Nephron progenitor cell (in vitro differentiated cells): ENCODE results near the gene PNMA8C.
"Not testable (repeated sequence)": the region's sequence is repeated elsewhere in the genome, so short reads cannot be mapped to it uniquely, and the experiment has no call there.

Source experiments
- DNase-seq: peaks from one replicate; pipeline ENCODE4 v3.0.0; 2021
- H3K27ac Mint-ChIP-seq: 2 replicates; pipeline ENCODE4 v1.8.0; 2021; ENCODE audit warnings: mild to moderate bottlenecking, moderate library complexity, mixed read lengths
- H3K27me3 Mint-ChIP-seq: 2 replicates; pipeline ENCODE4 v1.8.0; 2021; ENCODE audit warnings: mild to moderate bottlenecking, low read depth, mixed read lengths; ENCODE audit not compliant: poor library complexity
- H3K36me3 Mint-ChIP-seq: 2 replicates; pipeline ENCODE4 v1.8.0; 2021; ENCODE audit warnings: low read depth, mixed read lengths
- H3K4me1 Mint-ChIP-seq: 2 replicates; pipeline ENCODE4 v1.8.0; 2021; ENCODE audit warnings: mixed read lengths
- H3K4me3 Mint-ChIP-seq: 2 replicates; pipeline ENCODE4 v1.8.0; 2021; ENCODE audit warnings: mild to moderate bottlenecking, moderate library complexity, mixed read lengths
- H3K9me3 Mint-ChIP-seq: 2 replicates; pipeline ENCODE4 v1.8.0; 2021; ENCODE audit warnings: mild to moderate bottlenecking, moderate library complexity, mixed read lengths
- CTCF ChIP-seq: fragments of 200-600 bp; sonication (generic); IDR thresholded peaks from 2 replicates; pipeline ENCODE4 v1.5.0; 2021; ENCODE audit warnings: antibody characterized with exemption

PNMA8C gene

GRCh38 chr19:46407856-46408663 lies 20.7 kb downstream of the PNMA8C start:
- no peak for DNase-seq
- Mint-ChIP-seq H3K27me3 (peaks cover 20% of the 10 kb centered on the region), H3K27ac (peak overlapping the region; percentile 88), H3K9me3 (no peaks in the 10 kb centered on the region), H3K4me3 (peak overlapping the region; percentile 73), H3K4me1 (peaks cover 89% of the 10 kb centered on the region), H3K36me3 (peaks cover 16% of the 10 kb centered on the region)
- TF ChIP-seq CTCF, result no peak

GRCh38 chr19:46406976-46407375 lies 21.8 kb downstream of the PNMA8C start:
- no peak for TF ChIP-seq CTCF
- H3K36me3 Mint-ChIP-seq, result peaks cover 16% of the 10 kb centered on the region
- peaks cover 20% of the 10 kb centered on the region for H3K27me3 Mint-ChIP-seq
- no peaks in the 10 kb centered on the region for H3K9me3 Mint-ChIP-seq
- H3K27ac Mint-ChIP-seq, result no peak overlapping the region
- peaks cover 81% of the 10 kb centered on the region for H3K4me1 Mint-ChIP-seq
- no peak for DNase-seq
- peak overlapping the region; percentile 39 for H3K4me3 Mint-ChIP-seq

- peak; percentile 15 for TF ChIP-seq CTCF
- Mint-ChIP-seq H3K4me3 (peak overlapping the region; percentile 82), H3K36me3 (no peaks in the 10 kb centered on the region), H3K4me1 (peaks cover 60% of the 10 kb centered on the region), H3K27ac (no peak overlapping the region), H3K9me3 (no peaks in the 10 kb centered on the region), H3K27me3 (peaks cover 20% of the 10 kb centered on the region)
- peak; percentile 51 for DNase-seq
These were observed 23.8 kb downstream of the PNMA8C start for GRCh38 chr19:46404753-46405468.

- H3K4me1 Mint-ChIP-seq, result peaks cover 56% of the 10 kb centered on the region
- no peaks in the 10 kb centered on the region for H3K9me3 Mint-ChIP-seq
- H3K27me3 Mint-ChIP-seq, result peaks cover 22% of the 10 kb centered on the region
- peak overlapping the region; percentile 96 for H3K27ac Mint-ChIP-seq
- no peaks in the 10 kb centered on the region for H3K36me3 Mint-ChIP-seq
- no peak for TF ChIP-seq CTCF
- peak overlapping the region; percentile 82 for H3K4me3 Mint-ChIP-seq
- peak; percentile 73 for DNase-seq
These were observed 24.5 kb downstream of the PNMA8C start for GRCh38 chr19:46404055-46404752.

- Mint-ChIP-seq H3K4me3 (no peak overlapping the region), H3K9me3 (no peaks in the 10 kb centered on the region), H3K36me3 (no peaks in the 10 kb centered on the region), H3K27me3 (peaks cover 22% of the 10 kb centered on the region), H3K4me1 (peaks cover 42% of the 10 kb centered on the region), H3K27ac (no peak overlapping the region)
- TF ChIP-seq CTCF, result no peak
- DNase-seq, result no peak
These were observed 26.0 kb downstream of the PNMA8C start for GRCh38 chr19:46402725-46403124.

- not testable (repeated sequence) for H3K36me3 Mint-ChIP-seq, H3K9me3 Mint-ChIP-seq, H3K27ac Mint-ChIP-seq, H3K4me3 Mint-ChIP-seq, DNase-seq
- peaks cover 17% of the 10 kb centered on the region for H3K27me3 Mint-ChIP-seq
- H3K4me1 Mint-ChIP-seq, result peaks cover 17% of the 10 kb centered on the region
These were observed 30.8 kb downstream of the PNMA8C start for GRCh38 chr19:46397801-46398479.
